ENCODE data around the gene CELF4. TPM values are rescaled to one million over a fixed set of nuclear protein-coding genes. Genes with fewer than 3 reads are reported as not detected.

The CELF4 gene
- total RNA-seq, 2 donors from 2014 or later, result not detected

DNA sequence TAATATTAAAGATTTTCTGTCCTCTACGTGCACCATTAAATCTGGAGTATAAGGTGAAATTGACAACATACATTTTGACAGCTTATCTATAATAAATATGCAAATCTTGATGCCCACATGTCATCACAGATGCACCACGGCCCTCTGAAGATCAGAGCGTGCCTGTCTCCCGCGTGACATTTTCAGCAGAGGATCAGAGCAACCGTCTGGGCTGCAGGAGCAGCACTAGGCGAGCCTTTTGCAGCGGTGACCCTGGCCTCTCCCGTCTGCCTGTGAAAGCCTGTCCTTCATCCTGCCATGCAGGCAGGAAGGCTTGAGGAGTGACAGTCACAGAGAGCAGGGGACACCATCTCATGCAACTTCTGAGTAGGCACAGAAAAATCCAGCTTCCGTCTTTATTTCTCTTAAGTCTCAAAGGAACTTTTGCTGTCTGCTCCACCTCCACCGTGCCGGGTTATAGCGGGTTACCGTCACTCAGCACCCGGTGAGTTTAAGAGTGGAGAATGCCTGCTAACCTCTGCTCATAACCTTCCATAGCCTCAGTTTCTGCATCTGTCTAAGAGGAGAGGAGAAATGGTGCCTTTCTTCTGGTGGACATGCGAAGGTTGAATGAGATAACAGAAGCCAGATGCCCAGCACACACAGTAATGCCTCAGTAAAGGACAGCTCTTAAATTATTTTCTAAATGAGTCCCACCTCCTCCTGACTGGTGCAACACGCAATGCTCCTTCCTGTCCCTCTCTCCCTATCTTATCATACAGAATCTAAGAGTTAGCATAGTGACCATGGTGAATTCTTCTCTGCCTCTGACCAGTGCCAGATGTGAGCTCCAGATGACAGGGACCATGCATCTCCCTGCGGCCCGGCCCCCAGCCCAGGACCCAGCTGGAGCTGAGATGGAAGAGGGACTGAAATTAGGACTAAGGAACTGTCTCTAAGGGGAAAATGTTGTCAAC is 43.8 kb downstream of the CELF4 start:
- H3K4me1 Mint-ChIP-seq, result peaks cover 4% of the 10 kb centered on the region
- no peak overlapping the region for H3K27ac Mint-ChIP-seq
- no peak overlapping the region for H3K4me3 Mint-ChIP-seq
- peaks cover 5% of the 10 kb centered on the region for H3K36me3 Mint-ChIP-seq (ENCODE audit: low read depth)
- ATAC-seq (no peak), DNase-seq (no peak)
- peaks cover 51% of the 10 kb centered on the region for H3K27me3 Mint-ChIP-seq
- no peaks in the 10 kb centered on the region for H3K9me3 ChIP-seq (ENCODE audit: control insufficient read depth, low read length, poor library complexity, severe bottlenecking)

DNA sequence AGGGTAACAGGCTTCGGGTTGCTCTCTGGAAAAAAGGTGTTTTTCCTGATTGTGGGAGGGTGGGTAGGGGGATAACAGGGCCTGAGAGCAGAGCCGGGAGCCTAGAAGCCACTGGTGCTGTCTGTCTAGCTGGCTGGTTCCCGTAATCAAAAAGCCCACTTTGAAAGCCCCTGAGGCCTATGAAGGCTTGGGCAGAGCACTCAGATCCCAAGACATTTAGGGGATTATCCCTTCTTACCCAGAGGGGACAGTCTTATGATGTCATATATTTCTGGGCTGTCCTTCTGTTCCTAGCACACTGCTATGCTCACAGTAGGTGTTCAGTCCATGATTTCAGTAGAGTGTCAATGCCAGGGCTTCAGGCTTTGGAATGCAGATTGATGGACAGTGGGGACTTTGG is 45.1 kb downstream of the CELF4 start:
- Mint-ChIP-seq H3K4me3 (no peak overlapping the region), H3K36me3 (ENCODE audit: low read depth) (peaks cover 5% of the 10 kb centered on the region), H3K27ac (no peak overlapping the region)

DNA sequence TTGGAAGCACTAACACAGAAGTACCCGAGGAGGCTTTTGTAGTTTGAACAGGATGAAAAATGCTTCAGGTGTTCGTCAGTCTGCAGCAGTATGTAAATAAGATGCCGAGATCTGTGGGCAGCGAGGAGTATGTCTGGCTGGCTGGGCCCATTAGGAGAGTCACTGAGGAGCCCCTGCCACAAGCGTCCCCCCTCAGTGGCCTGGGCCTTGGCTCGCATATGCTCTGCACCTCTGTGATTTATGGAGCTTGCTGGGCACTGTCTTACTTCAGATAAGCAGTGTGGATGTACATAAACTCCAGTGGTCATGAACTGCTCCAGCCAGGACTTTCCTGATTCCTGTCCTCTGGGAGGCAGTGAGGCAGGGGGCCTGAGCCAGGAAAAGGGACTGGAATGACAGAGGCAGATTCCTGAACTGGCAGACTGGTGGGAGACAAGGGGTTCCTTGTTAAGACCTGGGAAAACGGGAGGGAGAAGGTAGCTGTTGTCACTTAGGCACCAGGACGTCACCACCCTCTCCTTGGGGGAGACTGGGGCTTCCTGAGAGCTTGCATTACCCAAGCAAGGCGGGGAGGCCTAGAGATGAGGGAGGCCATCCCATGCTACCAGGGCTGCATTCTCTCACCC is 46.0 kb downstream of the CELF4 start:
- H3K4me1 Mint-ChIP-seq, result no peaks in the 10 kb centered on the region
- H3K36me3 Mint-ChIP-seq (ENCODE audit: low read depth), result no peaks in the 10 kb centered on the region
- H3K27me3 Mint-ChIP-seq, result peaks cover 35% of the 10 kb centered on the region
- DNase-seq (no peak), ATAC-seq (no peak)
- H3K9me3 ChIP-seq (ENCODE audit: control insufficient read depth, low read length, poor library complexity, severe bottlenecking), result no peaks in the 10 kb centered on the region
- no peak overlapping the region for H3K27ac Mint-ChIP-seq
- no peak overlapping the region for H3K4me3 Mint-ChIP-seq

More for the DNA sequence above, 45.1 kb downstream of the CELF4 start:
- H3K4me1 Mint-ChIP-seq, result peaks cover 4% of the 10 kb centered on the region
- H3K9me3 ChIP-seq (ENCODE audit: control insufficient read depth, low read length, poor library complexity, severe bottlenecking), result no peaks in the 10 kb centered on the region
- ATAC-seq (no peak), DNase-seq (no peak)
- peaks cover 40% of the 10 kb centered on the region for H3K27me3 Mint-ChIP-seq

GRCh38 chr18:37516361-37516853 is 49.2 kb downstream of the CELF4 start:
- no peaks in the 10 kb centered on the region for H3K9me3 ChIP-seq (ENCODE audit: control insufficient read depth, low read length, poor library complexity, severe bottlenecking)
- Mint-ChIP-seq H3K4me3 (no peak overlapping the region), H3K27ac (no peak overlapping the region), H3K36me3 (ENCODE audit: low read depth) (no peaks in the 10 kb centered on the region), H3K27me3 (peaks cover 16% of the 10 kb centered on the region), H3K4me1 (no peaks in the 10 kb centered on the region)
- DNase-seq (no peak), ATAC-seq (no peak)

DNA sequence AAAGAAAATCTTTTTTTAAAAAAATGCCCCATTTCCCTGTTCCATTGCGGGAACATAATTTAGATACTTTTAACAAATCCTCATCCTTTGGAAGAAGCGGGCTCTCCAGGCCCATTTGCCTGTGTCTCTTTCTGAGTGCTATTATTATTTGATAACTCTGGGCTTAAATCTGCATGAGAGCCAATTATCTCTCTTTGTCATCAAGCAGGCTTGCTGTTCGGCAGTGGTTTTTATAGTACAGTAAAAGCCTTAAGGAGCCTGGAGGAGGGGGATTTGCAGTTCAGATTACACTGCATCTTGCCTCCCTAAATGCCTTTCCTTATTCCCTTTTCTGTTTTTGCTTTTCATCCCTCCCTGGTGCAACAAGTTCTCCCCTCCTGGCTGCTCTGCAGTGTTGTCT is 50.6 kb downstream of the CELF4 start:
- Mint-ChIP-seq H3K4me3 (no peak overlapping the region), H3K4me1 (no peaks in the 10 kb centered on the region)

DNA sequence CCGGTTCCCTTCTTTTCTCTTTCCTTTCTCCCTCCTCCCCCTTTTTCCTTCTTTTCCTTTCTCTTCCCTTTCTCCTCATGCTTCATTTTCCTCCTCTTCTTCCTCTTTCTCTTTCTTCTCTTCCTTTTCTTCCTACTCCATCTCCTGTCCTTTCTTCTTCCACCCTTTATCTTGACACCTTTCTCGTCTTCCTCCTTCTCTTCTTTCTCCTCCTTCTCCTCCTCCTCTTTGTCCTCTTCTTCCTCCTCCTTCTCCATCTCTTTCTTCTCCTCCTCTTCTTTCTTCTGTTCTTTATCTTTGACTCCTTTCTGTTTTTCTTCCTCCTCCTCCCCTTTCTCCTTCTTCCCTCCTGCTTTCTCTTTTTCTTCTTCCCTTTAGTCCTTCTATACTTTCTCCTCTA is 53.2 kb downstream of the CELF4 start:
- H3K4me1 Mint-ChIP-seq, result no peaks in the 10 kb centered on the region
- no peaks in the 10 kb centered on the region for H3K9me3 ChIP-seq (ENCODE audit: control insufficient read depth, low read length, poor library complexity, severe bottlenecking)
- H3K4me3 Mint-ChIP-seq, result no peak overlapping the region
- DNase-seq (no peak), ATAC-seq (no peak)
- H3K27ac Mint-ChIP-seq, result no peak overlapping the region
- no peaks in the 10 kb centered on the region for H3K36me3 Mint-ChIP-seq (ENCODE audit: low read depth)
- peaks cover 5% of the 10 kb centered on the region for H3K27me3 Mint-ChIP-seq

More for the DNA sequence above, 50.6 kb downstream of the CELF4 start:
- Mint-ChIP-seq H3K27ac (no peak overlapping the region), H3K27me3 (peaks cover 16% of the 10 kb centered on the region), H3K36me3 (ENCODE audit: low read depth) (no peaks in the 10 kb centered on the region)
- DNase-seq (no peak), ATAC-seq (no peak)
- no peaks in the 10 kb centered on the region for H3K9me3 ChIP-seq (ENCODE audit: control insufficient read depth, low read length, poor library complexity, severe bottlenecking)

DNA sequence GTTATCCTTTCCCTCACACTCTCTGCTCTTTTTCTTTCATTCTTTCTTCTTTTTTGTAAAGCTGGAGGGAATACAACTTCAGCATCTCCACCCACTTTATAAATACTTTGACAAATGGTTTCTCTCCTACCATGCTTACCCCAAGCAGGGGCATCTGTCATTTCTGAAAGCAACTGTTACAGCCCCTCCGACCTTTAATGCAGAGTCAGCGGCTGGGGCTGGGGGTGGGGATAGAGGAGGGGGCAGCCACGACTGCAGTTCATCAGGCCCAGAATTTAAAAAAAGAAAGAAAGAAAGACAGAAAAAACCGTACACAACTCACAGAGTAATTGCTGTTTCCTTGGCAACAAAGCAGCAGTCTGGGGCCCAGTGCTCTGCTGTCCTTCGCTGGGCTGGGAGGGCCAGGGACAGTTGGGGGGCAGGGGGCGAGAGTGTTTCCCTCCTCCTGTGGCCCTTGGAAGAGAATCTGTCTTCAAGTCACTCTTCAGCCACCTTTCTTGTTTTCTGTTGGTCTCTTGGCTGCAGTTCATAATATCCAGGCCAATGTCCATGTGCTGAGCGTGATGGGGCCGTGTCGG is 53.8 kb downstream of the CELF4 start:
- no peak for DNase-seq
- no peaks in the 10 kb centered on the region for H3K9me3 ChIP-seq (ENCODE audit: control insufficient read depth, low read length, poor library complexity, severe bottlenecking)
- Mint-ChIP-seq H3K27me3 (peaks cover 5% of the 10 kb centered on the region), H3K36me3 (ENCODE audit: low read depth) (no peaks in the 10 kb centered on the region), H3K4me1 (no peaks in the 10 kb centered on the region), H3K4me3 (no peak overlapping the region), H3K27ac (no peak overlapping the region)
- no peak for ATAC-seq

DNA sequence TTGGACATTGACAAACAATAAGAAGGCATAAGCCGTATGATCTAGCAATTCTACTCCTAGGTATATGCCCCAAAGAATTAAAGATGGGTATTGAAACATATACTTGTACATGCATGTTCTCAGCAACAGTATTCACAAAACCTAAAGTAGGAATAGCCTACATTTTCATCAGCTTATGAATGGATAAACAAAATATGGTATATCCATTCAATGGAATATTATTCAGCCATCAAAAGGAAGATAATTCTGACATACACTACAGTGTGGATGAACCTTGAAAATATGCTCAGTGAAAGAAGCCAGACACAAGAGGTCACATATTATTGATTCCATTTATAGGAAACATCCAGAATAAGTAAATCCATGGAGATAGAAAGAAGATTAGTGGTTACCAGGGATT is 56.0 kb downstream of the CELF4 start:
- no peaks in the 10 kb centered on the region for H3K9me3 ChIP-seq (ENCODE audit: control insufficient read depth, low read length, poor library complexity, severe bottlenecking)
- Mint-ChIP-seq H3K27ac (no peak overlapping the region), H3K36me3 (ENCODE audit: low read depth) (no peaks in the 10 kb centered on the region), H3K27me3 (no peaks in the 10 kb centered on the region), H3K4me1 (no peaks in the 10 kb centered on the region), H3K4me3 (no peak overlapping the region)
- ATAC-seq (no peak), DNase-seq (no peak)

GRCh38 chr18:37508207-37508606 is 57.4 kb downstream of the CELF4 start:
- Mint-ChIP-seq H3K4me1 (no peaks in the 10 kb centered on the region), H3K27me3 (no peaks in the 10 kb centered on the region), H3K36me3 (ENCODE audit: low read depth) (no peaks in the 10 kb centered on the region), H3K4me3 (no peak overlapping the region), H3K27ac (no peak overlapping the region)
- no peak for DNase-seq
- no peaks in the 10 kb centered on the region for H3K9me3 ChIP-seq (ENCODE audit: control insufficient read depth, low read length, poor library complexity, severe bottlenecking)
- no peak for ATAC-seq

DNA sequence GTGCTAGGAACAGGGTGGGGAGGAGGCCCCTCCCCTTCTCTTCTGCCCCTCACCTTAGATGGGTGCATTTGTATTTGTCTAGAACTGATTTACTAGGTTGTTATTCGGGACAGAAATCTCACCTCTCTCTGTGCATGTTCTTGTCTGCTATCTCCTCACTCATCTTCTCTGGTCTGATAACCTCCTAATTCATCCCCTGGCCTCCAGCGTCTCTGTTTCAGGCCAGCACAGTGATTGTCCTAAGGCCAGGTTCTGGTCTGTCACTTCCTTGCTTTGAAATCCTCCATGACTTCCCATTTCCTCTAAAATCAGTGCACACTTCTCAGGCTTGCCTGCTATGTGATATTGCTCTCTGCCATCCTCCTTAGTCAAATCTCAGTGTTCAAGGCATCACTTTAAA is 58.4 kb downstream of the CELF4 start:
- H3K9me3 ChIP-seq (ENCODE audit: control insufficient read depth, low read length, poor library complexity, severe bottlenecking), result no peaks in the 10 kb centered on the region
- Mint-ChIP-seq H3K36me3 (ENCODE audit: low read depth) (no peaks in the 10 kb centered on the region), H3K27ac (no peak overlapping the region), H3K4me1 (no peaks in the 10 kb centered on the region), H3K4me3 (no peak overlapping the region), H3K27me3 (no peaks in the 10 kb centered on the region)
- no peak for DNase-seq
- no peak for ATAC-seq

DNA sequence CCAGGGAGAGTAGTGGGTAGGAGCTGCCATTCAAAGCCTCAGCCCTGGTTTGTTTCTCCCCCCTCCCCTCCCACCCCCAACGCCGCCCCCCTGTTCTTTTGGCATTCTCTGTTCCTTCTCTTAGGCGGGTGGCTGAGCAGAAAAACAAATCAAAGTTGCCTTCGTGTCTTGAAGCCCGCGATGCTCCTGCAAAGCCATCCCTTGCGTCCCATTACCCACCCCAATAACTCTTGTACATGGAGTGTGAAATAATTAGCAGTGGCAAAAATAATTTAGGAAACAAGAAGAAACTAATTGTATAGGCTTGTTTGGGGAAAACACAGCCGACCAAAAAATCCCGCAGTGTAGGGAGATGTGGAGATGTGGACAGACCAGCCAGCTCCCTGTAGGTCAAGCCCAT is 59.6 kb downstream of the CELF4 start:
- H3K36me3 Mint-ChIP-seq (ENCODE audit: low read depth), result no peaks in the 10 kb centered on the region
- no peaks in the 10 kb centered on the region for H3K4me1 Mint-ChIP-seq
- H3K27ac Mint-ChIP-seq, result no peak overlapping the region
- H3K27me3 Mint-ChIP-seq, result no peaks in the 10 kb centered on the region
- DNase-seq (no peak), ATAC-seq (no peak)
- no peak overlapping the region for H3K4me3 Mint-ChIP-seq
- no peaks in the 10 kb centered on the region for H3K9me3 ChIP-seq (ENCODE audit: control insufficient read depth, low read length, poor library complexity, severe bottlenecking)

DNA sequence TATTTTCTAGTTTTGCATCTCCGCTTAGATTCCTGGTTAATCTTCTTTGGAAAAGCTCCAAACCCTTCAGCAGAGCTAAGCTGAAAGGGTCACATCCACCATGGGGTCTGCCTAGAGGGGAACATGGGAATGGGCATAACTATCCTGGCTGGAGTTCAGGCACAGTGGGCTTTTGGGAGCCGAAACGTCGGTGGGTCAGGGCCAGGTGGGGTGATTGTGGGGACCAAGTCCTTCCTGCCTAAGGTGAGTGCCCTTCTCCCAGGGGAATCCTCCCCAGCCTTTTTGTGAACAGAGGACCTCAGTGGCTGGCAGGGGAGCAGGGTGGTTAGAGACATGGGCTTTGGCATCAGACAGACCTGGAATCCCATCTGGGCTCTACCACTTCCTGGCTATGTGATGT is 60.3 kb downstream of the CELF4 start:
- Mint-ChIP-seq H3K4me3 (no peak overlapping the region), H3K27ac (no peak overlapping the region), H3K36me3 (ENCODE audit: low read depth) (no peaks in the 10 kb centered on the region), H3K4me1 (no peaks in the 10 kb centered on the region), H3K27me3 (peaks cover 4% of the 10 kb centered on the region)
- DNase-seq (no peak), ATAC-seq (no peak)
- H3K9me3 ChIP-seq (ENCODE audit: control insufficient read depth, low read length, poor library complexity, severe bottlenecking), result no peaks in the 10 kb centered on the region

DNA sequence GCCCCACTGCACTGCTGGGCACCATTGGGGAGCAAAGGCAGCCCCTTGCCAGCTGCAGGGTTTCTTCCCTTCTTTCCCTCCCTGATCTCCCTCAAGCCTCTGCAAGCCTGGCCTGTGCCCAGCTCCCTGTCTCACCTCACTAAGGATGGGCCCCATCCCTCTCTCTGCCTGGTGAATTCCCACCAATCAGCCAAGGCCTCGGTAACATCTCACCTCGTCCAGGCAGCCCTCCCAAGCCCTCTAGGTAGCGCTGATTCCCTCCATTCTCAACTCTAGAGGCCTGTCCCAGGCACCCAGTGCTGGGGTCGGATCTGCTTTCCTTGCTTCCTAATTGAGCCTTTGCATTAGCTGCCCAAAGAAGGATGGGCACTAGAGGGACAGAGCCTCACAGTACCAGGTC is 63.0 kb downstream of the CELF4 start:
- no peak overlapping the region for H3K27ac Mint-ChIP-seq
- H3K36me3 Mint-ChIP-seq (ENCODE audit: low read depth), result no peaks in the 10 kb centered on the region
- H3K4me1 Mint-ChIP-seq, result no peaks in the 10 kb centered on the region
- peaks cover 9% of the 10 kb centered on the region for H3K27me3 Mint-ChIP-seq
- no peaks in the 10 kb centered on the region for H3K9me3 ChIP-seq (ENCODE audit: control insufficient read depth, low read length, poor library complexity, severe bottlenecking)
- H3K4me3 Mint-ChIP-seq, result no peak overlapping the region
- DNase-seq (no peak), ATAC-seq (no peak)

All from T-helper 17 cell (primary cell).